Subcutaneous adipose tissue (tissue), 4 donors: Measurements from ENCODE around the gene TM4SF18. TPM values are rescaled to one million over a fixed set of nuclear protein-coding genes. Genes with fewer than 3 reads are reported as not detected.

Source experiments
- total RNA-seq, 4 donors: library from RNA; depleted of rRNA; stranded (reverse); fragments of >200 nt; gene quantifications; one replicate each; pipeline ENCODE4 v1.1.0, GENCODE V29; 2016
- TF ChIP-seq, protein P1 (sequence below): fragments of 450-650 bp; IDR thresholded peaks from one replicate; pipeline ENCODE4 v1.5.1; 2016; ENCODE audit warnings: low read depth, mild to moderate bottlenecking, control low read depth, antibody characterized with exemption, moderate library complexity

Gene TM4SF18
- total RNA-seq, 4 donors from 2014 or later = 4.4 to 30.0 (median 13.3) TPM

DNA sequence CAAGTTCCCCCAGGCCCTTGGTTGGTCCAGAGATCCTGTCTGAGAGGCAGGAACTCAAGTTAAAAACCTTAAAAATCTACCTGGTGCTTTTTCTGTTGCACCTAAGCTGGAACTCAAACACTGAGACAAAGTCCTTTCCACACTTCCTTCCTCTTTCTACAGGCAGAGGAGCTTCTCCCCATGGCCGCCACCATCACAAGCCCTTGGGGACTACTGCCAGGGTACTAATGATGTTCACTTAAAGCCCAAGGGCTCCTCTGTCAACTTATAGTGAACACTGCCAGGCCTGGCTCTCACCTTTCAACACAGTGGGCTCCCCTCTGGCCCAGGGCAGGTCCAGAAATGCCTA lies 26.0 kb downstream of the TM4SF18 start:
- TF ChIP-seq, protein P1, sequence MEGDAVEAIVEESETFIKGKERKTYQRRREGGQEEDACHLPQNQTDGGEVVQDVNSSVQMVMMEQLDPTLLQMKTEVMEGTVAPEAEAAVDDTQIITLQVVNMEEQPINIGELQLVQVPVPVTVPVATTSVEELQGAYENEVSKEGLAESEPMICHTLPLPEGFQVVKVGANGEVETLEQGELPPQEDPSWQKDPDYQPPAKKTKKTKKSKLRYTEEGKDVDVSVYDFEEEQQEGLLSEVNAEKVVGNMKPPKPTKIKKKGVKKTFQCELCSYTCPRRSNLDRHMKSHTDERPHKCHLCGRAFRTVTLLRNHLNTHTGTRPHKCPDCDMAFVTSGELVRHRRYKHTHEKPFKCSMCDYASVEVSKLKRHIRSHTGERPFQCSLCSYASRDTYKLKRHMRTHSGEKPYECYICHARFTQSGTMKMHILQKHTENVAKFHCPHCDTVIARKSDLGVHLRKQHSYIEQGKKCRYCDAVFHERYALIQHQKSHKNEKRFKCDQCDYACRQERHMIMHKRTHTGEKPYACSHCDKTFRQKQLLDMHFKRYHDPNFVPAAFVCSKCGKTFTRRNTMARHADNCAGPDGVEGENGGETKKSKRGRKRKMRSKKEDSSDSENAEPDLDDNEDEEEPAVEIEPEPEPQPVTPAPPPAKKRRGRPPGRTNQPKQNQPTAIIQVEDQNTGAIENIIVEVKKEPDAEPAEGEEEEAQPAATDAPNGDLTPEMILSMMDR = no peak

DNA sequence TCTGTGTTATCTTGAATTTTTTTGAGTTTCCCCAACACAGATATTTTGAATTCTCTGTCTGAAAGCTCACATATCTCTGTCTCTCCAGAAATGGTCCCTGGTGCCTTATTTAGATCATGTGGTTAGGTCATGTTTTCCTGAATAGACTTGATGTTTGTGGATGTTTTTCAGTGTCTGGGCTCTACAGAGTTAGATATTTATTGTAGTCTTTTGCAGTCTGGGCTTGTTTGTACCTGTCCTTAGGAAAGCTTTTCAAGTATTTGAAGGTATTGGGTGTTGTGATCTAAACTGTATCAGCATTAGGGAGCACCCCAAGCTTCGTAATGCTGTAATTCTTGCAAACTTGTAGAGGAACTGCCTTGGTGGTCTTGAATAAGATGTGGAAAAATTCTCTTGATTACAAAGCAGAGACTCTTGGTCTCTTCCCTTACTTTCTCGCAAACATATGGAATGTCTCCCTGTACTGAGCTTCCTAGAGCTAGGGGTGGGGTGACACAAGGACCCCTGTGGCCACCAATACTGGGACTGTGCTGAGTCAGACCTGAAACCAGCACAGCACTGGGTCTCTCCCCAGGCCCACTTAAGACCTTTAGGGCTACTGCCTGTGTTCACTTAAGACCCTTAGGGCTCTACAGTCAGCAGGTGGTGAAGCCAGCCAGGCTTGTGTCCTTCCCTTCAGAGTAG lies 26.5 kb downstream of the TM4SF18 start:
- TF ChIP-seq, protein P1 = no peak

DNA sequence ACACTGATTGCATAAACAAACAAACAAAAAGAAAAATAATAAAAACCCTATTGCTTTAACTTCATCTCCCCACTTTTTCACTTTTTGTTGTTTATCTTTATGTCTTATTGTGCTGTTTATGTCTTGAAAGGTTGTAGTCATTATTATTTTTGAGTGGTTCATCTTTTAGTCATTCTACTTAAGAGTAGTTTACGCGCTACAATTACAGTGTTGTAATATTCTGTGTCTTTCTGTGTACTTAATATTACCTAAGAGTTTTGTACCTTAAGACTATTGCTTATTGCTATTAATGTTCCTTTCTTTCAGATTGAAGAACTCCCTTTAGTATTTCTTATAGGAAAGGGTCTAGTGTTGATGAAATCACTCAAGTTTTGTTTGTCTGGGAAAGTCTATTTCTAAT lies 28.1 kb downstream of the TM4SF18 start:
- TF ChIP-seq, protein P1 = no peak

DNA sequence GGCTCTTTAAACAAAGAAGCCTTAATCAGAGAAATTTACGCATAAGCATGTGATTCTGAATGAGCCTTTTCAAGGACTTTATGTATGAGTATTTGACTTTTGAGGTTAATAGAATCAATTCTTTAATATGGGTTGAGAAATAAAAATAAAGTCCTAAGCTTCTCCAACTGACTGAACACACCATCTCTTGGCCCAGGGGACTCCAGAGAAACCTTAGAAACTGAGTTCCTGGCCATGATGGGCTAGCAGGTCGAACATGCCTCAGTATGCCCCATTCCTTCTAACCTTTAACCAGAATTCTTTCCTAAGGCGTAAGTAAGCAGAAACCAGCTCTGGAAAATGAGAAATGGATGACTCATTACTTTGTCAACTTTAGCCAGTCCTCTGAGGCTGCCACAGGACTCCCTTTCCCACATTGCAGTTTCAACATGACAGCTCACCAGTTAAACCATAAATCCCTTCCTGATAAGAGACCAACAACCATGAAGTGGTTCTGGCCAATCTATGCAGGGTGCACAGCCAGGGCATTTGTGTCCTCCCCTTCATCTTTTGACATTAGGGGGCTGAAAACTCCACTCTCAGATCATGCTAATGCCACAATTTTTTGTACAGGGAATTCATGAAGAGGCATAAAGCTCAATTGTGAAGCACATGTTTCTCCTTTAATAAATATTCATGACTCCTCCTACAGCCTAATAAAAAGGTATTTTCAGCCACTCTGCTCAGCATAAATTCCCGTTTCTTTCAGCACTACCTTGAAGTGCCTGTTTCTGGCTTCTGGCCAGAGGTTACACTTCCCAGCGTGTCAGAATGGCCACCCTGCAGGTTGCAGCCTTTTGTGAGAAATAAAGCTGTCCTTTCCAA lies 33.3 kb downstream of the TM4SF18 start:
- TF ChIP-seq, protein P1 = no peak

DNA sequence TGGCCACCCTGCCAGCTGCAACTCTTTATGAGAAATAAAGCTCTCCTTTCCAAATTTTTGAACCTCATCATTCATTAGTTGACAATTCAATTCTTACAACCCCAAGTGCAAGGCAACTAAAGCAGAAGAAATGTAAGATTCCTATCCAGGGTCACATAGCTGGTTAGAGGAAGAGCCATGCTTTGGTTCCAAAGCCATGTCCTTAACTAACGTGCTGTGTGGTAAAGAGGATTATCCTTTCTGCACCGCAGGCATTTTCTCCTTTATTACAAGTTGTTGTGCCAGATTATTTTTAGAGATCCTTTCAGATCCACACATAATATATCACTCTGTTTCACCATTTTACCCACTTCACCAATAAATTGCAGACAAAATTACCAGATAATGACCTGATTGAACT lies 36.5 kb downstream of the TM4SF18 start:
- TF ChIP-seq, protein P1 = no peak

DNA sequence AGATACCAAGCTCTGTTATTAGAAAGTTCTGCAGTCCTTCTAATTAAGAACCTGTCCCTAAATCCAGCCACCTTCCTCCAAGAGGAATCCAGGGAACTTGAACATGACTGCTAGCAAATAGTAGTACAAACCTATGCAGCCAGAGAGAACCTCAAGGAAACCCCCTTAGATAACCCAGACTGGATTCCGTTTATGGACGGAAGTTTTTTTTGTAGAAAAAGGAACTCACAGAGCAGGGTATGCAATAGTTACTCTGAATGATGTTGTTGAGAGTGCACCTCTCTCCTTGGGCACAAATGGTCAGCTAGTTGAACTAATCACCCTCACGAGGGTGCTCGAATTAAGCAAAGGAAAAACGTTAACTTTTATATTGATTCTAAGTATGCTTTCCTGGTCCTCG lies 40.8 kb downstream of the TM4SF18 start:
- TF ChIP-seq, protein P1 = no peak

DNA sequence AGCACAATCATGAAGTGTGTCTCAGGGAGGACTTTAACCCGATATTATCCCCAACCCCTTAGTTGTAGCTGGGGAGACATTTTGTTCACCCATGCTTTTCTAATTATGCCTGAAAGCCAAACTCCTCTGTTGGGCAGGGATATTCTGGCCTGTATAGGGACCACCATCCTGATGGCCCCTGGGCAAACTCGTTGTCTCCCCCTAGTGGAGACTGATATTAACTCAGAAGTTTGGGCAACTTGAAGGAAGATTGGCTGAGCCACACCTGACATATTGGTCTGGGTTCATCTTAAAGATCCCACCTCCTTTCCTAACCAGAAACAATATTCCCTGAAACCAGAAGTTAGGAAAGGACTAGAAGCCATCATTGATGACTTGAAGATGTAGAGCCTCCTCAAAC lies 42.3 kb downstream of the TM4SF18 start:
- TF ChIP-seq, protein P1 = no peak
